ENCODE data around the gene TMEM37. TPM values are rescaled to one million over a fixed set of nuclear protein-coding genes. Genes with fewer than 3 reads are reported as not detected.

TMEM37 gene
- total and polyA plus RNA-seq, 2 of the 13 experiments (the other 11 are each of a cell fraction or from before 2014, with no cell fraction given), result 37.7 to 115 TPM

DNA sequence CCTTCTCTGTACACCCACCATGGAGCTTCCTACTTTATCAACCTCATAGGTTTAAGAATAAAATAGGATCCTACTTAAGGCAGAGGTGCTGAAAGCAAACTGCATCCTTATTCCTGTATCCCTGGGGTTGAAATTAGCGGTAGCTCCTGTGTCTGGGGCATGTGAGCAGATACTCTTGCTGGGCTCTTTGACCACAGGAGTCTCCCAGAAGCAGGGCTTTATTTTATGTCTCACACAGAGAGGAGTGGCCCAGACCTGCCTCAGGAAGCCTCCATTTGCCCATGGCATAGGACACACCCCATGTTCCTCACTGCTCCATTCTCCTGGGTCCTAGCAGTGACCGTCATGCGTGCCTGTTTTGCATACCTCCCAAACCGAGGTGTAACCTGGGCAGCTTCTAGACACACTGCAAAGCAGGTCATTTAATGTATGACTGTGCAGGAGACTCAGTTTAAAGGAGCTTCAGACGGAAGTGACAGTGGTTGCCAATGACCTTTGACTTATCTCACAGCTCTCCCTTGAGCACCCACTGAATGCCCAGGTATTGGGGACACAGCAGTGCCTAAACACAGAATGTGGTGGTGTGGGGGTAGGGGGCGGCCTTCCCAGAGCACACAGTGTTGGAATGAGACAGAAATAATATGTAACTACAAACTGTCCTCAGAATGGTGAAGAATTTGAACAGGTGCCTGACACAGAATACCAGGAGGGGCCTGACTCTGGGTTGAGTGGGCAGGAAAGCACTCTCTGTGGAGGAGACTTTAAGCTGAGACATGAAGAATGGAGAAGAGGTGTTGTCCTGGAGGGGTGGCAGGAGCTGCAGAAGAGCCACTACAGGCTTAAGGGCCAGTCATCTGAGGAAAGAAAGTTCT, 3.7 kb downstream of the TMEM37 start (continued):
- TF ChIP-seq, protein P1, sequence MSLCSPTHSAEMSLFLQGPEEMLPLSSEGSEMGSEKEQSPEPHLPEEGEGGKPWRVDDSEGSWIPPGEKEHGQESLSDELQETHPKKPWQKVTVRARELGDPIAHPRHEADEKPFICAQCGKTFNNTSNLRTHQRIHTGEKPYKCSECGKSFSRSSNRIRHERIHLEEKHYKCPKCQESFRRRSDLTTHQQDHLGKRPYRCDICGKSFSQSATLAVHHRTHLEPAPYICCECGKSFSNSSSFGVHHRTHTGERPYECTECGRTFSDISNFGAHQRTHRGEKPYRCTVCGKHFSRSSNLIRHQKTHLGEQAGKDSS (CRISPR knock-in tag; IDR thresholded peaks at IDR 0.05; ENCODE audit: borderline replicate concordance, low read depth), result 0 out of 2 replicates have a peak, but pooled peaks have one; percentile 24
- TF ChIP-seq, protein P2, sequence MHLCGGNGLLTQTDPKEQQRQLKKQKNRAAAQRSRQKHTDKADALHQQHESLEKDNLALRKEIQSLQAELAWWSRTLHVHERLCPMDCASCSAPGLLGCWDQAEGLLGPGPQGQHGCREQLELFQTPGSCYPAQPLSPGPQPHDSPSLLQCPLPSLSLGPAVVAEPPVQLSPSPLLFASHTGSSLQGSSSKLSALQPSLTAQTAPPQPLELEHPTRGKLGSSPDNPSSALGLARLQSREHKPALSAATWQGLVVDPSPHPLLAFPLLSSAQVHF (CRISPR knock-in tag; IDR thresholded peaks at IDR 0.05), result no peak
- TF ChIP-seq KDM4B (CRISPR knock-in tag; IDR thresholded peaks at IDR 0.05) (no peak), RAD21 (CRISPR knock-in tag; IDR thresholded peaks at IDR 0.05) (no peak), ZNF580 (CRISPR knock-in tag; IDR thresholded peaks at IDR 0.05; ENCODE audit: borderline replicate concordance, low read depth) (no peak), TOPORS (CRISPR knock-in tag; IDR thresholded peaks at IDR 0.05) (no peak), ZNF605 (CRISPR knock-in tag; IDR thresholded peaks at IDR 0.05) (no peak), ZNF335 (CRISPR knock-in tag; IDR thresholded peaks at IDR 0.05) (0 out of 2 replicates have a peak, but pooled peaks have one; percentile 43), ZNF205 (CRISPR knock-in tag; IDR thresholded peaks at IDR 0.05) (no peak), ZNF33A (CRISPR knock-in tag; IDR thresholded peaks at IDR 0.05; ENCODE audit: borderline replicate concordance) (no peak), ZNF775 (CRISPR knock-in tag; IDR thresholded peaks at IDR 0.05; ENCODE audit: borderline replicate concordance) (no peak), NFYB (CRISPR knock-in tag; IDR thresholded peaks at IDR 0.05) (no peak), KDM5B (CRISPR knock-in tag; IDR thresholded peaks at IDR 0.05; ENCODE audit: borderline replicate concordance) (no peak)
- TF ChIP-seq, protein P3, sequence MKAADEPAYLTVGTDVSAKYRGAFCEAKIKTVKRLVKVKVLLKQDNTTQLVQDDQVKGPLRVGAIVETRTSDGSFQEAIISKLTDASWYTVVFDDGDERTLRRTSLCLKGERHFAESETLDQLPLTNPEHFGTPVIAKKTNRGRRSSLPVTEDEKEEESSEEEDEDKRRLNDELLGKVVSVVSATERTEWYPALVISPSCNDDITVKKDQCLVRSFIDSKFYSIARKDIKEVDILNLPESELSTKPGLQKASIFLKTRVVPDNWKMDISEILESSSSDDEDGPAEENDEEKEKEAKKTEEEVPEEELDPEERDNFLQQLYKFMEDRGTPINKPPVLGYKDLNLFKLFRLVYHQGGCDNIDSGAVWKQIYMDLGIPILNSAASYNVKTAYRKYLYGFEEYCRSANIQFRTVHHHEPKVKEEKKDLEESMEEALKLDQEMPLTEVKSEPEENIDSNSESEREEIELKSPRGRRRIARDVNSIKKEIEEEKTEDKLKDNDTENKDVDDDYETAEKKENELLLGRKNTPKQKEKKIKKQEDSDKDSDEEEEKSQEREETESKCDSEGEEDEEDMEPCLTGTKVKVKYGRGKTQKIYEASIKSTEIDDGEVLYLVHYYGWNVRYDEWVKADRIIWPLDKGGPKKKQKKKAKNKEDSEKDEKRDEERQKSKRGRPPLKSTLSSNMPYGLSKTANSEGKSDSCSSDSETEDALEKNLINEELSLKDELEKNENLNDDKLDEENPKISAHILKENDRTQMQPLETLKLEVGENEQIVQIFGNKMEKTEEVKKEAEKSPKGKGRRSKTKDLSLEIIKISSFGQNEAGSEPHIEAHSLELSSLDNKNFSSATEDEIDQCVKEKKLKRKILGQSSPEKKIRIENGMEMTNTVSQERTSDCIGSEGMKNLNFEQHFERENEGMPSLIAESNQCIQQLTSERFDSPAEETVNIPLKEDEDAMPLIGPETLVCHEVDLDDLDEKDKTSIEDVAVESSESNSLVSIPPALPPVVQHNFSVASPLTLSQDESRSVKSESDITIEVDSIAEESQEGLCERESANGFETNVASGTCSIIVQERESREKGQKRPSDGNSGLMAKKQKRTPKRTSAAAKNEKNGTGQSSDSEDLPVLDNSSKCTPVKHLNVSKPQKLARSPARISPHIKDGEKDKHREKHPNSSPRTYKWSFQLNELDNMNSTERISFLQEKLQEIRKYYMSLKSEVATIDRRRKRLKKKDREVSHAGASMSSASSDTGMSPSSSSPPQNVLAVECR (CRISPR knock-in tag; IDR thresholded peaks at IDR 0.05; ENCODE audit: borderline replicate concordance), result peak; percentile 5; the same call in 1 of the 2 replicates
- TF ChIP-seq, protein P4, sequence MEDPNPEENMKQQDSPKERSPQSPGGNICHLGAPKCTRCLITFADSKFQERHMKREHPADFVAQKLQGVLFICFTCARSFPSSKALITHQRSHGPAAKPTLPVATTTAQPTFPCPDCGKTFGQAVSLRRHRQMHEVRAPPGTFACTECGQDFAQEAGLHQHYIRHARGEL (CRISPR knock-in tag; IDR thresholded peaks at IDR 0.05), result 0 out of 2 replicates have a peak, but pooled peaks have one; percentile 58
- TF ChIP-seq, protein P5, sequence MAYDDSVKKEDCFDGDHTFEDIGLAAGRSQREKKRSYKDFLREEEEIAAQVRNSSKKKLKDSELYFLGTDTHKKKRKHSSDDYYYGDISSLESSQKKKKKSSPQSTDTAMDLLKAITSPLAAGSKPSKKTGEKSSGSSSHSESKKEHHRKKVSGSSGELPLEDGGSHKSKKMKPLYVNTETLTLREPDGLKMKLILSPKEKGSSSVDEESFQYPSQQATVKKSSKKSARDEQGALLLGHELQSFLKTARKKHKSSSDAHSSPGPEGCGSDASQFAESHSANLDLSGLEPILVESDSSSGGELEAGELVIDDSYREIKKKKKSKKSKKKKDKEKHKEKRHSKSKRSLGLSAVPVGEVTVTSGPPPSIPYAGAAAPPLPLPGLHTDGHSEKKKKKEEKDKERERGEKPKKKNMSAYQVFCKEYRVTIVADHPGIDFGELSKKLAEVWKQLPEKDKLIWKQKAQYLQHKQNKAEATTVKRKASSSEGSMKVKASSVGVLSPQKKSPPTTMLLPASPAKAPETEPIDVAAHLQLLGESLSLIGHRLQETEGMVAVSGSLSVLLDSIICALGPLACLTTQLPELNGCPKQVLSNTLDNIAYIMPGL (CRISPR knock-in tag; IDR thresholded peaks at IDR 0.05; ENCODE audit: borderline replicate concordance in 1 of 2, low read depth in 1 of 2), result no peak; a peak in 1 of 4 replicates
- TF ChIP-seq, protein P6, sequence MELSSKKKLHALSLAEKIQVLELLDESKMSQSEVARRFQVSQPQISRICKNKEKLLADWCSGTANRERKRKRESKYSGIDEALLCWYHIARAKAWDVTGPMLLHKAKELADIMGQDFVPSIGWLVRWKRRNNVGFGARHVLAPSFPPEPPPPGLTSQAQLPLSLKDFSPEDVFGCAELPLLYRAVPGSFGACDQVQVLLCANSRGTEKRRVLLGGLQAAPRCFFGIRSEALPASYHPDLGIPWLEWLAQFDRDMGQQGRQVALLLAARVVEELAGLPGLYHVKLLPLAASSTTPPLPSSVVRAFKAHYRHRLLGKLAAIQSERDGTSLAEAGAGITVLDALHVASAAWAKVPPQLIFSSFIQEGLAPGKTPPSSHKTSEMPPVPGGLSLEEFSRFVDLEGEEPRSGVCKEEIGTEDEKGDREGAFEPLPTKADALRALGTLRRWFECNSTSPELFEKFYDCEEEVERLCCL (CRISPR knock-in tag; IDR thresholded peaks at IDR 0.05; ENCODE audit: borderline replicate concordance), result no peak

Data from HepG2 (cell line).